Measurements from ENCODE around the gene BMAL2. TPM values are rescaled to one million over a fixed set of nuclear protein-coding genes. Genes with fewer than 3 reads are reported as not detected.

BMAL2 gene
- total RNA-seq, 1 experiment from 2014 or later = 10.4 TPM

GRCh38 chr12:27355486-27355885 is 22.9 kb downstream of the BMAL2 start:
- DNase-seq = no peak
- Histone ChIP-seq H3K27ac (no peak overlapping the region), H3K4me3 (no peak overlapping the region)

GRCh38 chr12:27355979-27356378 is 23.3 kb downstream of the BMAL2 start:
- no peak overlapping the region for H3K27ac ChIP-seq
- no peaks in the 10 kb centered on the region for H3K9me3 ChIP-seq (replicated peaks)
- no peak overlapping the region for H3K4me3 ChIP-seq
- no peaks in the 10 kb centered on the region for H3K36me3 ChIP-seq
- DNase-seq = no peak
- H3K27me3 ChIP-seq = no peaks in the 10 kb centered on the region
- H3K4me1 ChIP-seq = no peaks in the 10 kb centered on the region

More at GRCh38 chr12:27355486-27355885, 22.9 kb downstream of the BMAL2 start:
- no peaks in the 10 kb centered on the region for H3K27me3 ChIP-seq
- no peaks in the 10 kb centered on the region for H3K9me3 ChIP-seq (replicated peaks)
- no peaks in the 10 kb centered on the region for H3K36me3 ChIP-seq
- no peaks in the 10 kb centered on the region for H3K4me1 ChIP-seq

GRCh38 chr12:27359578-27360340 is 27.1 kb downstream of the BMAL2 start:
- Histone ChIP-seq H3K4me3 (no peak overlapping the region), H3K4me1 (no peaks in the 10 kb centered on the region), H3K9me3 (replicated peaks) (no peaks in the 10 kb centered on the region), H3K36me3 (no peaks in the 10 kb centered on the region), H3K27ac (no peak overlapping the region), H3K27me3 (no peaks in the 10 kb centered on the region)
- DNase-seq = peak in 1 of 2 experiments; percentile 8

GRCh38 chr12:27361372-27361771 is 28.7 kb downstream of the BMAL2 start:
- Histone ChIP-seq H3K27ac (no peak overlapping the region), H3K4me3 (no peak overlapping the region), H3K27me3 (no peaks in the 10 kb centered on the region), H3K4me1 (no peaks in the 10 kb centered on the region), H3K9me3 (replicated peaks) (no peaks in the 10 kb centered on the region), H3K36me3 (no peaks in the 10 kb centered on the region)
- DNase-seq = no peak

GRCh38 chr12:27366621-27367020 is 34.0 kb downstream of the BMAL2 start:
- Histone ChIP-seq H3K9me3 (replicated peaks) (no peaks in the 10 kb centered on the region), H3K4me1 (no peaks in the 10 kb centered on the region), H3K27ac (no peak overlapping the region), H3K27me3 (no peaks in the 10 kb centered on the region), H3K4me3 (no peak overlapping the region), H3K36me3 (no peaks in the 10 kb centered on the region; the same call in 1 of the 2 replicates)
- DNase-seq = no peak

- Histone ChIP-seq H3K27me3 (no peaks in the 10 kb centered on the region), H3K4me1 (no peaks in the 10 kb centered on the region), H3K36me3 (no peaks in the 10 kb centered on the region; the same call in 1 of the 2 replicates), H3K27ac (no peak overlapping the region), H3K9me3 (replicated peaks) (no peaks in the 10 kb centered on the region), H3K4me3 (no peak overlapping the region)
- no peak for DNase-seq
These were observed 34.4 kb downstream of the BMAL2 start for GRCh38 chr12:27367078-27367477.

- no peak for DNase-seq
- Histone ChIP-seq H3K27ac (no peak overlapping the region), H3K36me3 (no peaks in the 10 kb centered on the region), H3K4me3 (no peak overlapping the region), H3K9me3 (replicated peaks) (no peaks in the 10 kb centered on the region), H3K27me3 (no peaks in the 10 kb centered on the region), H3K4me1 (no peaks in the 10 kb centered on the region)
These were observed 49.6 kb downstream of the BMAL2 start for GRCh38 chr12:27382171-27382795.

Other genes starting within 250 kb of the BMAL2 start
- 33.5 and 39.6 TPM in 2 replicates for gene STK38L, start 88.5 kb upstream of the BMAL2 start, total RNA-seq (2014; rRNA removed; shearing (Covaris generic))
- gene SMCO2, start 113.9 kb downstream of the BMAL2 start, total RNA-seq (2014; rRNA removed; shearing (Covaris generic)) = not detected in 2 replicates
- 51.9 and 53.5 TPM in 2 replicates for gene PPFIBP1, start 191.4 kb downstream of the BMAL2 start, total RNA-seq (2014; rRNA removed; shearing (Covaris generic))